ENCODE data around the gene CST7. TPM values are rescaled to one million over a fixed set of nuclear protein-coding genes. Genes with fewer than 3 reads are reported as not detected.
A peak's percentile ranks its signal among the peaks of the same experiment; 100 is the strongest.
"Not testable (repeated sequence)": the region's sequence is repeated elsewhere in the genome, so short reads cannot be mapped to it uniquely, and the experiment has no call there.

CST7 gene
- total RNA-seq, 1 experiment from 2014 or later: not detected

DNA sequence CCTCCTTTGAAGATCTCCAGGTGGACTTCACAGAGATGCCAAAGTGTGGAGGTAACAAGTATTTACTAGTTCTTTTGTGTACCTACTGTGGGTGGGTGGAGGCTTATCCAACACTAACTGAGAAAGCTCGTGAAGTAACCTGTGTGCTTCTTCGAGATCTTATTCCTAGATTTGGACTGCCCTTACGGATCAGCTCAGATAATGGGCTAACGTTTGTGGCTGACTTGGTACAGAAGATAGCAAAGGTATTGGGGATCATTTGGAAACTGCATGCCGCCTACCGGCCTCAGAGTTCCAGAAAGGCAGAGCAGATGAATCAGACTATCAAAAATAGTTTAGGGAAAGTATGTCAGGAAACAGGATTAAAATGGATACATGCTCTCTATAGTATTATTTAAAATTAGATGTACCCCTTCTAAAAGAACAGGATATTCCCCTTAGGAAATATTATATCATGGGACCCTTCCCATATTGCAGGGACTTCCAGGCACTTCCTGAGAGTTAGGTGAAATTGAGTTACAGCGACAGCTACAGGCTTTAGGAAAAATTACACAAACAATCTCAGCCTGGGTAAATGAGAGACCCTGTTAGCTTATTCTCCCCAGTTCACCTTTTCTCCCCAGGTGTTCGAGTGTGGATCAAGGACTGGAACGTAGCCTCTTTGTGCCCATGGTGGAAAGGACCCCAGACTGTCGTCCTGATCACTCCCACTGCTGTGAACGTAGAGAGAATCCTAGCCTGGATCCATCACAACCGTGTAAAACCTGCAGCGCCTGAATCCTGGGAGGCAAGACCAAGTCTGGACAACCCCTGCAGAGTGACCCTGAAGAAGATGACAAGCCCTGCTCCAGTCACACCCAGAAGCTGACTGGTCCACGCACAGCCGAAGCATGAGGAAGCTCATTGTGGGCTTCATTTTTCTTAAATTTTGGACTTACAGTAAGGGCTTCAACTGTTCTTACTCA lies 18.1 kb upstream of the CST7 start:
- CTCF ChIA-PET: interaction anchor here (0.5 to 2.6 kb wide), 27 partner anchors 11 to 830 kb away, joined by 3 to 17 read pairs (median 4); no protein-coding TSS in a partner anchor
- H3K36me3 Mint-ChIP-seq; H3K4me3 Mint-ChIP-seq; H3K9me3 Mint-ChIP-seq; DNase-seq (ENCODE audit: low spot score); H3K27me3 Mint-ChIP-seq (ENCODE audit: low read depth); ATAC-seq; POLR2A ChIA-PET: not testable (repeated sequence)
- H3K4me1 Mint-ChIP-seq: peaks cover 18% of the 10 kb centered on the region
- peak overlapping the region; percentile 77 for H3K27ac Mint-ChIP-seq
- TF ChIP-seq, protein P1, sequence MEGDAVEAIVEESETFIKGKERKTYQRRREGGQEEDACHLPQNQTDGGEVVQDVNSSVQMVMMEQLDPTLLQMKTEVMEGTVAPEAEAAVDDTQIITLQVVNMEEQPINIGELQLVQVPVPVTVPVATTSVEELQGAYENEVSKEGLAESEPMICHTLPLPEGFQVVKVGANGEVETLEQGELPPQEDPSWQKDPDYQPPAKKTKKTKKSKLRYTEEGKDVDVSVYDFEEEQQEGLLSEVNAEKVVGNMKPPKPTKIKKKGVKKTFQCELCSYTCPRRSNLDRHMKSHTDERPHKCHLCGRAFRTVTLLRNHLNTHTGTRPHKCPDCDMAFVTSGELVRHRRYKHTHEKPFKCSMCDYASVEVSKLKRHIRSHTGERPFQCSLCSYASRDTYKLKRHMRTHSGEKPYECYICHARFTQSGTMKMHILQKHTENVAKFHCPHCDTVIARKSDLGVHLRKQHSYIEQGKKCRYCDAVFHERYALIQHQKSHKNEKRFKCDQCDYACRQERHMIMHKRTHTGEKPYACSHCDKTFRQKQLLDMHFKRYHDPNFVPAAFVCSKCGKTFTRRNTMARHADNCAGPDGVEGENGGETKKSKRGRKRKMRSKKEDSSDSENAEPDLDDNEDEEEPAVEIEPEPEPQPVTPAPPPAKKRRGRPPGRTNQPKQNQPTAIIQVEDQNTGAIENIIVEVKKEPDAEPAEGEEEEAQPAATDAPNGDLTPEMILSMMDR (IDR thresholded peaks at IDR 0.05): peak; percentile 20; the same call in 1 of the 2 replicates

DNA sequence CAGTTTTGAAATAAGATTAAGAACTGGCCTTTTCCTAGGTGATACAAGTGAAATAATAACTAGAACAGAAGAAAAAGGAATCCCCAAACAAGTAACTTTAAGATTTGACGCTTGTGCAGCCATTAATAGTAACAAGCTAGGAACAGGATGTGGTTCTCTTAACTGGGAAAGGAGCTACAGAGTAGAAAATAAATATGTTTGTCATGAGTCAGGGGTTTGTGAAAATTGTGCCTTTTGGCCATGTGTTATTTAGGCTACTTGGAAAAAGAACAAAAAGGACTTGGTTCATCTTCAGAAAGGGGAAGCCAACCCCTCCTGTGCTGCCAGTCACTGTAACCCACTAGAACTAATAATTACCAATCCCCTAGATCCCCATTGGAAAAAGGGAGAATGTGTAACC lies 17.2 kb upstream of the CST7 start:
- ATAC-seq; H3K27ac Mint-ChIP-seq; H3K27me3 Mint-ChIP-seq (ENCODE audit: low read depth); H3K4me3 Mint-ChIP-seq; H3K36me3 Mint-ChIP-seq; POLR2A ChIA-PET; DNase-seq (ENCODE audit: low spot score): not testable (repeated sequence)
- H3K9me3 Mint-ChIP-seq: peaks cover 18% of the 10 kb centered on the region
- peaks cover 18% of the 10 kb centered on the region for H3K4me1 Mint-ChIP-seq
- CTCF ChIA-PET: interaction anchor here (1.2 to 2.6 kb wide), 2 partner anchors 14 to 151 kb away, joined by 3 to 12 read pairs; no protein-coding TSS in a partner anchor

- Mint-ChIP-seq H3K27me3 (ENCODE audit: low read depth) (no peaks in the 10 kb centered on the region; the same call in 1 of the 2 replicates), H3K36me3 (peaks cover 3% of the 10 kb centered on the region), H3K9me3 (peaks cover 23% of the 10 kb centered on the region), H3K4me3 (no peak overlapping the region), H3K4me1 (peaks cover 18% of the 10 kb centered on the region), H3K27ac (no peak overlapping the region)
- CTCF ChIA-PET: no interaction called here
- DNase-seq (ENCODE audit: low spot score) (no peak), ATAC-seq (no peak)
- no peak for TF ChIP-seq OVOL2 (CRISPR knock-in tag; IDR thresholded peaks at IDR 0.05; ENCODE audit: borderline replicate concordance)
- no peak for TF ChIP-seq NFATC4 (CRISPR knock-in tag; IDR thresholded peaks at IDR 0.05)
- TF ChIP-seq GTF2I (CRISPR knock-in tag; conservative IDR thresholded peaks at IDR 0.05): no peak
- TF ChIP-seq ZNF512 (CRISPR knock-in tag; IDR thresholded peaks at IDR 0.05; ENCODE audit: borderline replicate concordance): no peak
- TF ChIP-seq, protein P2, sequence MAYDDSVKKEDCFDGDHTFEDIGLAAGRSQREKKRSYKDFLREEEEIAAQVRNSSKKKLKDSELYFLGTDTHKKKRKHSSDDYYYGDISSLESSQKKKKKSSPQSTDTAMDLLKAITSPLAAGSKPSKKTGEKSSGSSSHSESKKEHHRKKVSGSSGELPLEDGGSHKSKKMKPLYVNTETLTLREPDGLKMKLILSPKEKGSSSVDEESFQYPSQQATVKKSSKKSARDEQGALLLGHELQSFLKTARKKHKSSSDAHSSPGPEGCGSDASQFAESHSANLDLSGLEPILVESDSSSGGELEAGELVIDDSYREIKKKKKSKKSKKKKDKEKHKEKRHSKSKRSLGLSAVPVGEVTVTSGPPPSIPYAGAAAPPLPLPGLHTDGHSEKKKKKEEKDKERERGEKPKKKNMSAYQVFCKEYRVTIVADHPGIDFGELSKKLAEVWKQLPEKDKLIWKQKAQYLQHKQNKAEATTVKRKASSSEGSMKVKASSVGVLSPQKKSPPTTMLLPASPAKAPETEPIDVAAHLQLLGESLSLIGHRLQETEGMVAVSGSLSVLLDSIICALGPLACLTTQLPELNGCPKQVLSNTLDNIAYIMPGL (CRISPR knock-in tag; IDR thresholded peaks at IDR 0.05): no peak
- TF ChIP-seq TEAD4 (CRISPR knock-in tag; IDR thresholded peaks at IDR 0.05): no peak
- no peak for TF ChIP-seq JUN (CRISPR knock-in tag; IDR thresholded peaks at IDR 0.05)
- no peak for TF ChIP-seq EMX1 (CRISPR knock-in tag; IDR thresholded peaks at IDR 0.05)
- no peak for TF ChIP-seq E2F5 (CRISPR knock-in tag; IDR thresholded peaks at IDR 0.05)
- TF ChIP-seq NFYB (CRISPR knock-in tag; conservative IDR thresholded peaks at IDR 0.05; ENCODE audit: low read depth): no peak
- TF ChIP-seq ATF1 (CRISPR knock-in tag; IDR thresholded peaks at IDR 0.05): no peak
- no peak for TF ChIP-seq ZNF219 (CRISPR knock-in tag; IDR thresholded peaks at IDR 0.05; ENCODE audit: borderline replicate concordance)
- no peak for TF ChIP-seq ZSCAN18 (CRISPR knock-in tag; IDR thresholded peaks at IDR 0.05)
- TF ChIP-seq ZNF263 (CRISPR knock-in tag; IDR thresholded peaks at IDR 0.05; ENCODE audit: low read depth): no peak
- no peak for TF ChIP-seq ZNF416 (CRISPR knock-in tag; IDR thresholded peaks at IDR 0.05)
- TF ChIP-seq, protein P3, sequence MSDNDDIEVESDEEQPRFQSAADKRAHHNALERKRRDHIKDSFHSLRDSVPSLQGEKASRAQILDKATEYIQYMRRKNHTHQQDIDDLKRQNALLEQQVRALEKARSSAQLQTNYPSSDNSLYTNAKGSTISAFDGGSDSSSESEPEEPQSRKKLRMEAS (CRISPR knock-in tag; IDR thresholded peaks at IDR 0.05): no peak
- TF ChIP-seq ESRRA (CRISPR knock-in tag; IDR thresholded peaks at IDR 0.05; ENCODE audit: borderline replicate concordance): no peak
- TF ChIP-seq ZMAT4 (CRISPR knock-in tag; IDR thresholded peaks at IDR 0.05): no peak
- TF ChIP-seq NR3C1 (CRISPR knock-in tag; conservative IDR thresholded peaks at IDR 0.05; ENCODE audit: low read depth): no peak
- POLR2A ChIA-PET: no interaction called here
Measured at GRCh38 chr20:24933266-24933908, 15.7 kb upstream of the CST7 start.
